C4-2B (cell line): ENCODE measurements around the gene GARIN5B.

ENCODE experiments used
- H3K27ac ChIP-seq: fragments of 450-650 bp; 2 replicates; pipeline ENCODE4 v1.5.1; 2017
- CTCF ChIP-seq: fragments of 450-650 bp; conservative IDR thresholded peaks from 2 replicates; pipeline ENCODE4 v1.5.1; 2017; ENCODE audit warnings: mild to moderate bottlenecking
- ZFX ChIP-seq: fragments of 450-650 bp; IDR thresholded peaks from 2 replicates; pipeline ENCODE4 v1.6.1; 2017

Gene GARIN5B

GRCh38 chr19:55385724-55386492 is 22.8 kb upstream of the GARIN5B start, which contains the start of gene RPL28:
RPL28 (plus strand) TSS chr19:55385932; CDS start chr19:55386358, 426 bp downstream.
- H3K27ac ChIP-seq, result peak within 1 kb of the TSS; percentile 91
- TF ChIP-seq ZFX, result no peak

GRCh38 chr19:55384920-55385723 is 22.1 kb upstream of the GARIN5B start:
- peak overlapping the region; percentile 91 for H3K27ac ChIP-seq

GRCh38 chr19:55384131-55384919 is 21.3 kb upstream of the GARIN5B start, which contains the start of gene TMEM238:
TMEM238 (minus strand) TSS chr19:55384292; CDS start chr19:55384259, 33 bp downstream.
- TF ChIP-seq CTCF (no peak), ZFX (peak; percentile 78)
- H3K27ac ChIP-seq, result peak within 1 kb of the TSS; percentile 91

More at GRCh38 chr19:55384920-55385723, 22.1 kb upstream of the GARIN5B start:
- TF ChIP-seq ZFX (no peak), CTCF (no peak)

GRCh38 chr19:55383279-55384130 is 20.4 kb upstream of the GARIN5B start:
- peak overlapping the region; percentile 91 for H3K27ac ChIP-seq

GRCh38 chr19:55382522-55383054 is 19.5 kb upstream of the GARIN5B start:
- peak overlapping the region; percentile 91 for H3K27ac ChIP-seq
- TF ChIP-seq CTCF (no peak), ZFX (no peak)

More at GRCh38 chr19:55383279-55384130, 20.4 kb upstream of the GARIN5B start:
- TF ChIP-seq CTCF, result no peak
- no peak for TF ChIP-seq ZFX

- TF ChIP-seq ZFX (no peak), CTCF (no peak)
- H3K27ac ChIP-seq, result no peak overlapping the region
Observed at GRCh38 chr19:55382013-55382412, 19.0 kb upstream of the GARIN5B start.
